OCI-LY7 (cell line): Measurements from ENCODE around the gene DENND1A. TPM values are rescaled to one million over a fixed set of nuclear protein-coding genes. Genes with fewer than 3 reads are reported as not detected.

Experiments used
- BruUV-seq: library from RNA; stranded (reverse); fragments of 400-500 nt; replicated peaks from 2 replicates; lab custom pipeline; 2021; lab: Mats Ljungman, UMichigan
- CTCF ChIA-PET: fragments of 300-600 bp; sonication (Branson Sonifier 250); formaldehyde crosslinking; loops from one replicate; lab custom pipeline; 2022; ENCODE audit warnings: antibody characterized with exemption; ENCODE audit not compliant: unreplicated experiment; lab: Charles Lee
- POLR2A ChIA-PET: fragments of 300-600 bp; sonication (Branson Sonifier 250); formaldehyde crosslinking; loops from one replicate; lab custom pipeline; 2022; ENCODE audit warnings: antibody characterized with exemption; lab: Charles Lee
- DNase-seq: peaks from one replicate; pipeline ENCODE4 v3.0.0-alpha.2; 2015; ENCODE audit warnings: low spot score
- H2AFZ ChIP-seq: fragments of 200-600 bp; sonication (generic), shearing (Covaris generic); 2 replicates; pipeline ENCODE4 v1.6.1; 2014; ENCODE audit warnings: mild to moderate bottlenecking, antibody characterized with exemption, low read length, moderate library complexity
- H3K27ac ChIP-seq: fragments of 200-600 bp; sonication (generic); 2 replicates; pipeline ENCODE4 v1.5.1; 2014; ENCODE audit warnings: mixed run types, low read depth, mild to moderate bottlenecking, moderate library complexity, low read length, inconsistent platforms; ENCODE audit not compliant: poor library complexity, severe bottlenecking
- H3K36me3 ChIP-seq: fragments of 200-600 bp; sonication (generic); 2 replicates; pipeline ENCODE4 v1.6.1; 2014; ENCODE audit warnings: mild to moderate bottlenecking, antibody characterized with exemption, low read length, moderate library complexity, mixed read lengths; ENCODE audit not compliant: insufficient read depth
- H3K4me1 ChIP-seq: fragments of 200-600 bp; sonication (generic); 2 replicates; pipeline ENCODE4 v1.5.1; 2014; ENCODE audit warnings: mild to moderate bottlenecking, low read length; ENCODE audit not compliant: insufficient read depth, poor library complexity, severe bottlenecking
- H3K4me2 ChIP-seq: fragments of 200-600 bp; sonication (generic); 2 replicates; pipeline ENCODE4 v1.6.1; 2014; ENCODE audit warnings: mild to moderate bottlenecking, low read length
- H3K4me3 ChIP-seq: fragments of 200-600 bp; sonication (generic); 2 replicates; pipeline ENCODE4 v1.5.1; 2014; ENCODE audit warnings: mild to moderate bottlenecking, low read depth, low read length; ENCODE audit not compliant: poor library complexity, severe bottlenecking
- H3K79me2 ChIP-seq: fragments of 200-600 bp; sonication (generic); 2 replicates; pipeline ENCODE4 v1.6.1; 2016; ENCODE audit warnings: low read depth, mild to moderate bottlenecking, low read length, moderate library complexity, mixed read lengths; ENCODE audit not compliant: insufficient read depth
- H3K9me2 ChIP-seq: fragments of 200-600 bp; sonication (generic); 2 replicates; pipeline ENCODE4 v1.6.1; 2016; ENCODE audit warnings: mild to moderate bottlenecking, low read length, mixed read lengths; ENCODE audit not compliant: insufficient read depth
- H3K9me3 ChIP-seq: fragments of 200-600 bp; sonication (generic); 2 replicates; pipeline ENCODE4 v1.6.1; 2014; ENCODE audit warnings: mild to moderate bottlenecking, mixed run types, low read length, mixed read lengths
- H4K20me1 ChIP-seq: fragments of 200-600 bp; sonication (generic); 2 replicates; pipeline ENCODE4 v1.6.1; 2014; ENCODE audit warnings: mild to moderate bottlenecking, antibody characterized with exemption, low read length, moderate library complexity, mixed read lengths; ENCODE audit not compliant: insufficient read depth
- EZH2phosphoT487 ChIP-seq: fragments of 200-600 bp; sonication (generic); IDR thresholded peaks from 2 replicates; pipeline ENCODE4 v1.6.1; 2018; ENCODE audit warnings: low read depth, borderline replicate concordance, mild to moderate bottlenecking, mixed run types, antibody characterized with exemption, low read length, moderate library complexity, mixed read lengths
- intact Hi-C: fragments of 100-400 bp; cut with micrococcal nuclease; formaldehyde crosslinking; loops from one replicate; pipeline ENCODE4 v1.10.0; 2022; ENCODE audit not compliant: unreplicated experiment
- total RNA-seq, 2 experiments: library from RNA; depleted of rRNA in 1 of 2; stranded (reverse); fragments of >200 nt in 1 of 2; shearing (Covaris generic) in 1 of 2; gene quantifications; 2 replicates each; pipeline ENCODE4 v1.2.3, GENCODE V29; 2014 to 2022
- TF ChIP-seq, protein P1 (sequence below): fragments of 200-600 bp; sonication (generic); conservative IDR thresholded peaks from 2 replicates; pipeline ENCODE4 v1.5.1; 2014; ENCODE audit warnings: mild to moderate bottlenecking, antibody characterized with exemption, low read length, moderate library complexity, mixed read lengths

Gene DENND1A
- total RNA-seq, 2 experiments from 2014 or later: 17.9 to 36.3 TPM

DNA sequence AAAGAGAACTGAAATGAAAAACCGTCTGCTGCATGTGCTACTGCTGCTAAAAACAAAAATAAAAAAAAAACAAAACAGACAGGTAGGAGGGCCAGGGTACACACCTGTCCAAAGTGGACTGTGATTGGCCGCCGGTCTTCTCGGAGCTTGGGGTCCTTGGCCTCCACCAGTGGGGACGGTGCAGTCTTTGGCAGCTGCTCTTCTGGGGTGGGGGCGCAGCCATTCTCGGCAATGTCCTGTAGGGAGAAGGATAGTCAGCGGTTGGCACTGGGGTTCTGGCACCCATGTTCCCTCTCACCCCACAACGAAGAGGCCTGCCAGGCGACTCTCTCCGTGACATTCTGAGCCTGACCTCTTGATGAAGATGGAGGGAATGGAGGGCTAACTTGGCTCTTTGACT, 489.7 kb downstream of the DENND1A start:
- no peak overlapping the region for H3K4me3 ChIP-seq
- H3K79me2 ChIP-seq: no peaks in the 10 kb centered on the region
- TF ChIP-seq, protein P1, sequence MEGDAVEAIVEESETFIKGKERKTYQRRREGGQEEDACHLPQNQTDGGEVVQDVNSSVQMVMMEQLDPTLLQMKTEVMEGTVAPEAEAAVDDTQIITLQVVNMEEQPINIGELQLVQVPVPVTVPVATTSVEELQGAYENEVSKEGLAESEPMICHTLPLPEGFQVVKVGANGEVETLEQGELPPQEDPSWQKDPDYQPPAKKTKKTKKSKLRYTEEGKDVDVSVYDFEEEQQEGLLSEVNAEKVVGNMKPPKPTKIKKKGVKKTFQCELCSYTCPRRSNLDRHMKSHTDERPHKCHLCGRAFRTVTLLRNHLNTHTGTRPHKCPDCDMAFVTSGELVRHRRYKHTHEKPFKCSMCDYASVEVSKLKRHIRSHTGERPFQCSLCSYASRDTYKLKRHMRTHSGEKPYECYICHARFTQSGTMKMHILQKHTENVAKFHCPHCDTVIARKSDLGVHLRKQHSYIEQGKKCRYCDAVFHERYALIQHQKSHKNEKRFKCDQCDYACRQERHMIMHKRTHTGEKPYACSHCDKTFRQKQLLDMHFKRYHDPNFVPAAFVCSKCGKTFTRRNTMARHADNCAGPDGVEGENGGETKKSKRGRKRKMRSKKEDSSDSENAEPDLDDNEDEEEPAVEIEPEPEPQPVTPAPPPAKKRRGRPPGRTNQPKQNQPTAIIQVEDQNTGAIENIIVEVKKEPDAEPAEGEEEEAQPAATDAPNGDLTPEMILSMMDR: no peak
- no peak for TF ChIP-seq EZH2phosphoT487
- intact Hi-C loops: no loop called here
- no peak overlapping the region for H2AFZ ChIP-seq
- CTCF ChIA-PET: no interaction called here
- no peaks in the 10 kb centered on the region for H3K4me1 ChIP-seq
- H4K20me1 ChIP-seq: no peaks in the 10 kb centered on the region
- no TSS peak for BruUV-seq
- POLR2A ChIA-PET: no interaction called here
- DNase-seq: no peak
- no peaks in the 10 kb centered on the region for H3K36me3 ChIP-seq
- H3K4me2 ChIP-seq: no peak overlapping the region
- H3K27ac ChIP-seq: no peak overlapping the region
- no peaks in the 10 kb centered on the region for H3K9me2 ChIP-seq
- H3K9me3 ChIP-seq: no peaks in the 10 kb centered on the region

DNA sequence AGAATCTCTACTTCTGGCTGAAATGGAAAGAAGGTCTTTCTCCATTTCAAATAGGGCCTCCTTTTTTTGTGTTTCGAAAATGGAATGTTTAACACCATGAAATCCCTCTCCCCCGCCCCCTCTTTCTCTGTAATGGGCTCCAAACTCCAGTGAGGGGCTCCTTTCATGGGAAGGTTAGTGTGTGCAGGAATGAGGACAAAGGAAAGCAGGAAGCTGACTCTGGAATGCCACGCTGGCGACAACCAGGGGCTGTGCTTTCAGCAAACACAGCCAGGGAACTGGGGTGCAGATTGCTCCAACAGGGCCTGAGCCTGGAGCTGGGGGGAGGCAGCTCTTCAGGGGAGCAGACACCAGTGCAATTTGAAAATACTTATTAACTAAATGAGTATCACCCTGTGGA, 491.1 kb downstream of the DENND1A start:
- Histone ChIP-seq H3K4me2 (no peak overlapping the region), H3K9me2 (no peaks in the 10 kb centered on the region), H2AFZ (no peak overlapping the region), H3K9me3 (no peaks in the 10 kb centered on the region), H4K20me1 (no peaks in the 10 kb centered on the region), H3K79me2 (no peaks in the 10 kb centered on the region), H3K4me3 (no peak overlapping the region), H3K4me1 (no peaks in the 10 kb centered on the region), H3K36me3 (no peaks in the 10 kb centered on the region), H3K27ac (no peak overlapping the region)
- ChIA-PET POLR2A (interaction anchor here (0.6 kb wide), 1 partner anchor 9 kb away, joined by 3 read pairs; no protein-coding TSS in a partner anchor), CTCF (no interaction called here)
- BruUV-seq: no TSS peak
- intact Hi-C loops: no loop called here
- TF ChIP-seq, protein P1: no peak
- no peak for DNase-seq

DNA sequence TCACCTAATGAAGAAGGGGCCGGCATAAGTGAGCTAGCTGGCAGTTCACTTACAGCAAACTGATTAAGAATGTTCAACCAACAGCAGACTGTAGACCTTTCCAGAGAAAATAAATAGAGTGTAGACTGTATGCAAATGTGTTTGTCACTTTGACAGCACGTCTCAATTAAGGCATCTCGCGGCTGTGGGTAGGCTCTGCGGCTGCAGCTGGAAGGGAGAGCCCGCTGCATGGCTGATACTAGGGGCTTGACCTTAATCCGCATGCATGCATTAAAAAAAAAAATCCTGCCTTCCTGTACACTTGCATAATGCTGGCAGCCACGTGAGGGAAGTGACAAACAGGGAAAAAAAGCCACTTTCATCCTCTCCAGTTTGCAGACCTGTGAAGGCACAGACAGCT, 491.6 kb downstream of the DENND1A start:
- H3K4me3 ChIP-seq: no peak overlapping the region
- intact Hi-C loops: no loop called here
- H4K20me1 ChIP-seq: no peaks in the 10 kb centered on the region
- H3K27ac ChIP-seq: no peak overlapping the region
- H3K9me3 ChIP-seq: no peaks in the 10 kb centered on the region
- no peaks in the 10 kb centered on the region for H3K36me3 ChIP-seq
- no peaks in the 10 kb centered on the region for H3K4me1 ChIP-seq
- DNase-seq: no peak
- no peak for TF ChIP-seq EZH2phosphoT487
- TF ChIP-seq, protein P1: no peak
- ChIA-PET POLR2A (no interaction called here), CTCF (no interaction called here)
- BruUV-seq: no TSS peak
- no peaks in the 10 kb centered on the region for H3K79me2 ChIP-seq
- no peak overlapping the region for H2AFZ ChIP-seq
- H3K4me2 ChIP-seq: no peak overlapping the region
- no peaks in the 10 kb centered on the region for H3K9me2 ChIP-seq
